Stomach (tissue), 4 donors: ENCODE measurements around the gene FDX2.

Experiments
- CTCF ChIP-seq, 7 experiments: fragments of 450-650 bp in 4 of 7; fragments of 200-600 bp in 3 of 7; sonication (generic) in 3 of 7; IDR thresholded peaks; one replicate each; pipeline ENCODE4 v1.5.1; 2016 to 2019; ENCODE audit warnings: antibody characterized with exemption in 7 of 7, control low read depth in 2 of 7, mild to moderate bottlenecking in 1 of 7
- EP300 ChIP-seq: sonication (generic); formaldehyde crosslinking; IDR thresholded peaks from one replicate; pipeline ENCODE4 v1.6.1; 2017; ENCODE audit warnings: antibody characterized with exemption
- POLR2A ChIP-seq, 4 donors: fragments of 450-650 bp; IDR thresholded peaks; one replicate each; pipeline ENCODE4 v1.6.1; 2016; ENCODE audit warnings: antibody characterized with exemption in 4 of 4, control low read depth in 2 of 4, mild to moderate bottlenecking in 1 of 4, moderate library complexity in 1 of 4
- POLR2AphosphoS5 ChIP-seq, 3 donors: sonication (generic); formaldehyde crosslinking; IDR thresholded peaks; one replicate each; pipeline ENCODE4 v1.6.1; 2016; ENCODE audit warnings: antibody characterized with exemption in 3 of 3

GRCh38 chr19:10325732-10326131 lies 9.9 kb upstream of the FDX2 start:
- TF ChIP-seq CTCF (IDR thresholded peaks at IDR 0.05) (no peak), POLR2A (IDR thresholded peaks at IDR 0.05) (no peak), POLR2AphosphoS5 (IDR thresholded peaks at IDR 0.05) (no peak), EP300 (no peak)
